ENCODE data around the gene RXRG.

The RXRG gene

GRCh38 chr1:165423136-165423535, 21.8 kb downstream of the RXRG start:
- DNase-seq (ENCODE audit: low spot score), result no peak
- ChIA-PET CTCF (no interaction called here), POLR2A (ENCODE audit: low non-redundant PET) (no interaction called here)
- H3K27ac ChIP-seq, result no peak overlapping the region
- TF ChIP-seq, protein P1, sequence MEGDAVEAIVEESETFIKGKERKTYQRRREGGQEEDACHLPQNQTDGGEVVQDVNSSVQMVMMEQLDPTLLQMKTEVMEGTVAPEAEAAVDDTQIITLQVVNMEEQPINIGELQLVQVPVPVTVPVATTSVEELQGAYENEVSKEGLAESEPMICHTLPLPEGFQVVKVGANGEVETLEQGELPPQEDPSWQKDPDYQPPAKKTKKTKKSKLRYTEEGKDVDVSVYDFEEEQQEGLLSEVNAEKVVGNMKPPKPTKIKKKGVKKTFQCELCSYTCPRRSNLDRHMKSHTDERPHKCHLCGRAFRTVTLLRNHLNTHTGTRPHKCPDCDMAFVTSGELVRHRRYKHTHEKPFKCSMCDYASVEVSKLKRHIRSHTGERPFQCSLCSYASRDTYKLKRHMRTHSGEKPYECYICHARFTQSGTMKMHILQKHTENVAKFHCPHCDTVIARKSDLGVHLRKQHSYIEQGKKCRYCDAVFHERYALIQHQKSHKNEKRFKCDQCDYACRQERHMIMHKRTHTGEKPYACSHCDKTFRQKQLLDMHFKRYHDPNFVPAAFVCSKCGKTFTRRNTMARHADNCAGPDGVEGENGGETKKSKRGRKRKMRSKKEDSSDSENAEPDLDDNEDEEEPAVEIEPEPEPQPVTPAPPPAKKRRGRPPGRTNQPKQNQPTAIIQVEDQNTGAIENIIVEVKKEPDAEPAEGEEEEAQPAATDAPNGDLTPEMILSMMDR (conservative IDR thresholded peaks at IDR 0.05; ENCODE audit: low read depth), result no peak

- DNase-seq (ENCODE audit: low spot score), result no peak
- H3K27ac ChIP-seq, result no peak overlapping the region
- ChIA-PET POLR2A (ENCODE audit: low non-redundant PET) (no interaction called here), CTCF (no interaction called here)
- TF ChIP-seq, protein P1 (conservative IDR thresholded peaks at IDR 0.05; ENCODE audit: low read depth), result no peak
Observed at GRCh38 chr1:165420655-165421054, 24.3 kb downstream of the RXRG start.

- POLR2A ChIA-PET (ENCODE audit: low non-redundant PET), result no interaction called here
- DNase-seq (ENCODE audit: low spot score), result no peak
- TF ChIP-seq, protein P1 (conservative IDR thresholded peaks at IDR 0.05; ENCODE audit: low read depth), result no peak
- no peak overlapping the region for H3K27ac ChIP-seq
- CTCF ChIA-PET, result no interaction called here
Observed at GRCh38 chr1:165419839-165420238, 25.1 kb downstream of the RXRG start.

DNA sequence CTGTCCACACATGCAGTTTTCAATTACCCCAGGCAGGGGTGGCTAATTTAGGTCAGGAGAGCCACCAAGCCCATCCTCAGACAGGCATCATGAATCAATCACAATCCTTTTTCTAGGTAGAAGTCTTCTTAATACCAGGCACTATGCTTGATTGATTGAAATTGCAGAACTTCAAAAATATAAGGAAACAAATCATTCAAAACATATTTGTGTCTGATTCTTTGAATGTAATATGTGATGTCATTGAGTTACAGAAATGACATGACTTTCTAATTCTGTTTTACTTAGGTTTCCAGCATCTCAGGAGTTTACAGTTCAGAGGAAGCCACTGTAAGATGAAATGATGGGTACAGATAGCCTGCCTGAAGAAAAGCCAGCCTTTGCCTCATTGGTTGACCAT, 26.7 kb downstream of the RXRG start:
- no peak overlapping the region for H3K27ac ChIP-seq
- DNase-seq (ENCODE audit: low spot score), result no peak
- ChIA-PET CTCF (interaction anchor here (1.1 kb wide), 1 partner anchor 25 kb away, joined by 4 read pairs; no protein-coding TSS in a partner anchor), POLR2A (ENCODE audit: low non-redundant PET) (no interaction called here)
- TF ChIP-seq, protein P1 (conservative IDR thresholded peaks at IDR 0.05; ENCODE audit: low read depth), result no peak

- DNase-seq (ENCODE audit: low spot score), result no peak
- CTCF ChIA-PET, result no interaction called here
- no peak overlapping the region for H3K27ac ChIP-seq
- POLR2A ChIA-PET (ENCODE audit: low non-redundant PET), result no interaction called here
- TF ChIP-seq, protein P1 (conservative IDR thresholded peaks at IDR 0.05; ENCODE audit: low read depth), result no peak
Observed at GRCh38 chr1:165416876-165417275, 28.1 kb downstream of the RXRG start.

DNA sequence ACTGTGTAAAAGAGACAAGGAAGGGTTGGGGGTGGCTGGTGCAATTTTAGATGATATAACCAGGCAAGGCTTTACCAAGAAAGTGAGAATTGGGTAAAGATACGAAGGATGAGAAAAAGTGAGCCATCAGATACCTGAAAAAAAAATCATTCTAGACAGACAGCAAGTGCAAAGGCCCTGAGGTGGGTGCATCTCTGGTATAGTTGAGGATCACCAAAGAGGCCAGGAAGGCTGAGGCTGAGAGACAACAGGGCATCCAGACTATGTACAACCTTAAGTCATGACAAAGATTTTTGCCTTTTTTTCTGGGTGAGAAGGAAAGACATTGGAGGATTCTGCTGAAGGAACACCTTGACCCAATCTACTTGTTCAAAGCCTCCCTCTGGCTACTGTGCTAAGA, 29.9 kb downstream of the RXRG start:
- ChIA-PET CTCF (no interaction called here), POLR2A (ENCODE audit: low non-redundant PET) (no interaction called here)
- no peak for DNase-seq (ENCODE audit: low spot score)
- no peak overlapping the region for H3K27ac ChIP-seq
- TF ChIP-seq, protein P1 (conservative IDR thresholded peaks at IDR 0.05; ENCODE audit: low read depth), result no peak

DNA sequence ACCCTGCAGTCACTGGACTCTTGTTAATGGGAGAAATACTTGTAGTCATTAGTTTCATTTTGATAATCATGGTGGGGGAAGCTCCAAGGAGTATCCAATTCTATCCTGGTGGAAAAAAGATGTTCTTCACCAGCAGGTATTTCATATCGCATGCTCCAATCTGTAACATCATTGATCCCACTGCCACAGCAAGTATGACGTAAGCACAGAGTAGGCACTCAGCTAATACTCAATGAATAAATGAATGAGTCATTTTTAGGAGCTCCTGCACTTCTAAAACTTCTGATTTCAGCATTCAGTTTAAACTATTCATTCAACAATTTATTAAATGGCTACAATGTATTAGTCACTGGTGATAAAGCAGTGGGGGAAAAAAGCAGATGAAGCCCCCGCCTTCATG, 30.3 kb downstream of the RXRG start:
- DNase-seq (ENCODE audit: low spot score), result no peak
- ChIA-PET CTCF (interaction anchor here (0.6 kb wide), 1 partner anchor 41 kb away, joined by 3 read pairs; no protein-coding TSS in a partner anchor), POLR2A (ENCODE audit: low non-redundant PET) (no interaction called here)
- TF ChIP-seq, protein P1 (conservative IDR thresholded peaks at IDR 0.05; ENCODE audit: low read depth), result no peak
- no peak overlapping the region for H3K27ac ChIP-seq

Data from RWPE1 (cell line).